ENCODE data around the gene RPL26.
"Not testable (repeated sequence)": the region's sequence is repeated elsewhere in the genome, so short reads cannot be mapped to it uniquely, and the experiment has no call there.

RPL26 gene

DNA sequence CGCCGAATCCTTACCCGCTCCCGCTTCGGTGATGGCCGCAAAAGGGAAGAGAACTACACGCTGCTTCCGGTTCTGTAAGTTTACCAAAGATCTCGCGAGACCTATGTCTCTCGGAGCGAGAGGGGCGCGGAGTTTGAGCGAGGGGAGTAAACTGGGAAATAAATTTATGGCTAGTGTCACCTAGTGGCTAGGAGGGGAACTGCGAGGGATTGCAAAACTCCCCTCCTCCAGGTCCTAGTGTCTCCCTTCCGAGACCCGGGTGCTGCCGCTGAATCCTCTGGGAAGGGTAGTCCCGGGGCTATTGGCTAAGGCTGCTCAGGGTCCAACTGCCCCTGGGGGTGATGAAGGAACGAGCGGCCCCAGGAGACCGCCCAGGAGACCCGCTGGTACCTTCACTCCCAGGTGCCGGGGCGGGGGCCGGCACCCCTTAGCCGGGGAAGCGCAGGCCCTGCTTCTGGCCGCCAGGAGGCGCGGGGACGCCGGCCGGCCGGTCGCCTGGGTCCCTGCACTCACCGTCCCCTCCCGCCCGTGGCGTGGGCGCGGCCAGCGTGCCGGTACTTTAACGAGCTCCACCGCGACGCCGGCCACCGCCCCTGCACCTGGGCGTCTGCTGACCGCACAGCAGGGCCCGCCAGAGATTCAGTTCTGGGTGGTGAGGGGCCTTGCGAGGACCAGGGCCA is at the start of gene RPL26:
TSS of gene RPL26 (minus strand) at position 51 of the 680 bp plus-strand sequence. CDS start 883 bp downstream, outside the sequence.
- peak; percentile 94 for DNase-seq

DNA sequence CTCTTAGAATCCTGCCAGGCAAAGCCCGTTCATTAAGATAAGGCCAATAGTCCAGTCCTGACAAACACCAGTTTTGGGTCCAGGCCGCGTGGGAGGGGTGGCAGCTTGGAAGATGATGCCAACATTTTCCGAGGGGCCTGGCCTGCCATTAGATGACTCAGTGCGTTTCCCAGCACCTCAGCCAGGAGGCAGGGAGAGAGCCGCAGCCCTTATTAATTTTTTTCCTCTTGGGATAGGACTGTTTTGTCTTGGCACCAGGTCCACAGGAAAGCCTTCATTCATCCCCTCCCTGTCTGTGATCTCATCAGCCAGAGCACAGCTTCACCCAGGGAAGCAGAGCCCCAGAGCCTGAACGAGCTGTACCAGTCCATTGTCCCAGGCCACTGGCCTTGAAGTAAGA is 48.0 kb upstream of the RPL26 start:
- no peak for DNase-seq

DNA sequence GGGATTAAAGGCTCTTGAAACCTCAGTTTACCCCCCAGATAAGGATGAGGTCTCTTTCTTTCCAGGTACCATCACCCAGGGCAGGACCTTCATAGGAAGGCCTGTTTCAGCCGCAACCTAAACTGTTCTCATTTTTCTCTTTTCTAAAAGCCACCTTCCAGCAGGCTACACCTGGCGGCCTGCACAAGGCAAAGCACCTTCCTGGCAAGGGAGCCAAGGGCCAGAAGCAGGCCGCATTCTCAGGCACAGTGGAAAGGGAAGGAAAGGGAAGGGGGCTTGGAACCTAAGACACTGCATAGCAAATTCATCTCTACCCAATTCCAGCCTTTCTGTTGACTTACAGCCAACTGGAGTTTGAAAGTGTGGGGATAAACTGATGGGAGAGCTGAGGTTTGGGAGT is 43.8 kb upstream of the RPL26 start:
- no peak for DNase-seq

DNA sequence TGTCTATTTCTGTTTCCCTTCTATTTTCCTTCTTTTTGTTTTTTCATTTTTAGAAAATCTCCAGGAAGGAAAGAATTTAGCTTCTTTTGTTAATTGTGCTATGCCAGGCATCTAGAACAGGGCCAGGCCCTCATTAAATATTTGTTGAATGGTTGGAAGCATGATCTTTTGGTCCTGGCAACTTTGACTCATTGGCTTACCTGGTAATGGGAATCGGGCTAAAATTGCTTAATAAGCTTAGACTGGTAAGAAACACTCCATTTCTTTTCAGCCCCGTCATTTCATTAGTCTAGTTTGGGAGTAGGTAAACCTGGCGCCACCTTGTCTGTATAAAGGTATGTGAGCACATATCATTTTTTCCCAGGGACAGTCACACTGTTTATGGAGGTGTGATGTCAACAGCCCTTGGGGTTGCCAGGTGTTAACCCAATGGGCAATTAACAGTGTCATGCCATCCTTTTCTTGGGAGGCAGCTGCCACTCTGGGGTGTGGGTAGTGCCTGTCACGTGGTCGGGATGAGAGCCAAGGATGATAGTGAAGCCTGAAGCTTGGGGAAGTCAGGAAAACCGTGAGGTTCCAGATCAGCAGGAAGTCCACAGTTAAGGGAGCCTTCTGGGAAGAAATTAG is 43.2 kb upstream of the RPL26 start:
- DNase-seq = no peak

DNA sequence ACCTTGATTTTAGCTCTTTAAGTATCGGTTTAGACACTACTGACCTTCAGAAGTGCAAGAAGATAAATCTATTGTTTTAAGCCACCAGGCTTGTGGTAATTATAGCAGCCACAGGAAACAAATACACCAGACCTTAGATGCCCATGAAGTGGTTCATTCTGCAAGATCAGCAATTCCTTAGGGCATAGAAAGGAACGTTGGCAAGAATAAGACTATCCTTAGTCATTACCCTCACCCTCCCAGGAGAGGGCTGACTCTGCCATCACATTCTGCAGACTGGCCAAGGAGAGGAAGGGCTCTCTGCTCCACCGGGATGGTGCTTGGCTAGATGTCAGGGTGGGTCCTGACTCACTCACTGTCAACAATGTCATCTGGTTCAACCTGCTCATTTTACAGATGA is 38.6 kb upstream of the RPL26 start:
- no peak for DNase-seq

DNA sequence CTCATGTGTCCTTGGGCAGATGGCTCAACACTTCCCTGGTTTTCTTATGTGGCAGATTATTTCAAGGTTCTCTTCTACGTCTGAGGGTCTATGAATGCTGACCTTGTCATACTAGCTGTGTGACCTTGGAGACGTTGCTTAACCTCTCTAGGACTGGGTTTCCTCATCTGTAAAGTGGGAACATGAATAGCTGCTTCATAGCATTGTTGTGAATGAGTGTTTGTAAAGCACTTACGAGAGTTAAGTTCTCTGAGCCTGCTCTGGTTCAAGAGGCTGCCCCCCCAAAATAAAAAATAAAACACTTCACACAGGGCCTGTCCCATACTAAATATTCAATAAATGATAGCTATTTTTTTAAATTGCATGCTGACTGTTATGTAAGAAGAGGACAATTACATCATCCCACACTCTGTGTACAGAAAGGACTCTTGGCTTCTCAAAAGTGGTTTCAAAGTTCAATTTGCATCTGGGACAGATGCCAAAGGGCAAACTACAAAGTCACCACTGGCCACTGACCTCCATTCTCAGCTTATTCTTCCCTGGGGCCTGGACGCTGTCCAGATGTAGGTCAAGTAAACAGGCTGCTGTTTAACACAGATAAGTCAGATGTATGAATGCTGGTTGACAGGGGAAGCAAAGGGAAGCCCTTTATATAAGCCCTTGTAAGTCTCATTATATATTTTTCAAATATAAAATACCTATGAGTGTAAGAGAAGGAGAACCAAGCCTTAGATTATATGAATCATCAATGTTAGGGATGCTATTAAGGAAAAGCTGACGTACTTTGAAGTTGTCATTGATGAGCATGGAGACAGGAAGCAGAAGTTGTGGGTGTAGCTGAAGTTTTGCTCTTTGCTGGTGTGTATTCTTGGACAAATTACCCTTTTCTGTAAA is 37.3 kb upstream of the RPL26 start:
- DNase-seq = no peak

DNA sequence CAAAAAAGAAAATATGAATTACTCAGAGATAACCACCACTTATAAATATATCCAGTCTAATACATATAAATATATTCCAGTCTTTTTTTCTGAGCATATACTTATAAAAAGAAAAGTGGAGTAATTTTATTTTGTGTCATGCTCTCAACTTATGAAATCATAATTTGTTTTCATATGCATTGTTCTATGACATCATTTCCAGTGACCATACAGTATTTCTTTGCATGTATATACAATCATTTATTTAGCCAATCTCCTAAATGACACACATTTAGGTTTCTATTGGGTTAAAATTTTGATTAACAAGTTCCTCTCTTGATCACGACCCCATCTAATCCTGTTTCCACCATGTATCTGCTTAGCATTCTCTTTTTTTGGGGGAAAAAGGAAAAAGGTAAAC is 36.3 kb upstream of the RPL26 start:
- no peak for DNase-seq

DNA sequence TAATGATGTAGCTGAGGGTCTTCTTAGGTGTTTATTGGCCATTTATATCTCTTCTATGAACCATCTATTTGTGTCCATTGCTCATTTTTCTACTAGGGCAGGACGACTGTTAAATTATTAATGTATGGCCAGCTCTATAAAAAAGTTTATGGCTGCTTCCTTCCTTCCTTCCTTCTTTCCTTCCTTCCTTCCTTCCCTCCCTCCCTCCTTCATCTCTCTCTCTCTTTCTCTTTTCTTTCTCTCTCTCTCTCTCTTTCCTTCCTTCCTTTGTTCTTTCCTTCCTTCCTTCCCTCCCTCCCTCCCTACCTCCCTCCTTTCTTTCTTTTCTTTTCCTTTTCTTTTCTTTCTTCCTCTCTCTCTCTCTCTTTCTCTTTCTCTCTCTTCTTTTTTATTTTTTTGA is 35.5 kb upstream of the RPL26 start:
- DNase-seq = no peak

DNA sequence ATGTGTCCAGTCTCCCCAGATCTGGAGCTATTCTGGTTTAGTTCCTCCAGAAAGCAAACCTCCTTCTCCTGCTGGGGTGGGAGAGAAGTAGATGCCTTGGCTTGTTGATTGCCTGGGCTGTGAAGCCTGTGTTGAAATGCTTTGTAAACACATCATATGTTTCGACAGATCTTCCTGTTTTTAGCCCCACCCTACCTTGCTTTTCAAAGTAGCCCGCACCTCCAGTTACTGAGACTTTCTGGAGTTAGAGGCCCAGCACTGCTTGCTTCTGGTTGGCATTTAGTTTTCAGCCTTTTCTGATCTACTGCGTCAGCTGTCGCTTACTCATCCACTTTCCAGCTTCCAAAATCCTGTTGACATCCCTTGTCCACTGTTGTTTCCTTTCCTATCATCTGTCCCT is 34.8 kb upstream of the RPL26 start:
- no peak for DNase-seq

DNA sequence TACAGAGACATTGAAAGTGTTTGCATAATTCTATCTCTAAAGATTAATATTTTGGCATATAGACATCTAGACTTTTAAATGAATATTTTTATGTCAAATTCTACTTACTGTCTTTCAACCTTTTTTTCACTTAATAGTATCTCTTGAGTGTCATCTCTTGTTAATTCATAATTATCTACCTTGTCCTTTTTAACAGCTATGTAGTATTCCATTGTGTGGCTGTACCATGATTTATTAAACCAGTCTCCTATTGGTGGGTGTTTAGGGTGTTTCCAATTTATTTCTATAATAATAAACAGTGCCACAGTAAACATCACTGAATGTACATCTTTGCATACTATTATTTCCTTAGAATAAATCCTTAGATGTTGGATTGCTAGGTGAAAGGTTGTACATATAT is 30.9 kb upstream of the RPL26 start:
- DNase-seq = no peak

DNA sequence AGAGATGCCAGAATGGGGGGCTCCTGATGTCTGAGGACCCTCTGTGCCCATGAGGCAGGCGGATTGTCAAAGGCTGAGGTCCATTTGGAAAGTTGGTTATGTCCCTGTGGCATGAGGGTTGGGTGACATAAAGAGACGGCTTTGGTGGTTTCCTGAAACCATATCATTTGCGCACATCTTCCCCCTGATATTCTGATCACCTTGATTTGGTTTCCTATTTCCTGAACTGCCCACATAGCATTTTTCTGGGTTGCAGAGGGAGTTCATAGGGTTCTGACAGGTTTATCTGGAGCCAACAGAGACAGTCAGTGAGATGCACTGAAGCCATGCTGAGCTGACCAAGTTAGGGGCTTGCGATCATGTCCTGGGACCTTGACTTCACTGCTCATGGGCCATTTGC is 30.3 kb upstream of the RPL26 start:
- no peak for DNase-seq

DNA sequence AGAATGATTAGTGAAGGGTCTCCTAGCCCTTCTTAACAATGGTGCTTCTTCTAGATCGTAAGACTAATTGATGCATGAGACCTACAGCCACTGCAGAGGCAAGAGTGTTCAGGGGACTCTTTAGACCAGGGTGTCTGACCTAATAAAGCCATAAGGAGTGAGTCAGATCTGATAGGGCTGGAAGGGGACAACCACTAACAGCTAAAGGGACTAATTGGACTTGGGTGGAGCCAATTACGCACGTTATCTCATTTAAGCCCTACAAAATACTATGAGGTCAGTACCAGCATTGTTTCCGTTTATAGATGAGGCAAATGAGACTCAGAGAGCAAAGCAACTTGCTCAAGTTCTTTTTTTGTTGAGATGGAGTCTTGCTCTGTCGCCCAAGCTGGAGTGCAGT is 29.1 kb upstream of the RPL26 start:
- DNase-seq = no peak

DNA sequence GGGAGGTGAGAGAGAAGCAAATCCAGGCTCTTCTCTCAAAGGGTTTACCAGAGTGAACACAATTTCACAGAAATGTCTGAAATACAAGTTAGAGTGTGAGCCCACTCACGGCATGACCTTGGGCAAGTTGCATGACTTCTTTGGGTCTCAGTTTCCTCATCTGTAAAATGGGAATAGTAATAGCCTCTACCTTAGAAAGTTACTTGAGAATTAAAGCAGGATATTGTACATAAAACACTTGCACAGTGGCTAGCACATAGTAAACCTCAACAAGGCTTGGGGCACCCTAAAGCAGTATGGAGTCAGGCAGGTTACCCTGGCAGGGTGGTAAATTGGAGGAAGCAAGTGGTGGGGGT is 27.9 kb upstream of the RPL26 start:
- no peak for DNase-seq

DNA sequence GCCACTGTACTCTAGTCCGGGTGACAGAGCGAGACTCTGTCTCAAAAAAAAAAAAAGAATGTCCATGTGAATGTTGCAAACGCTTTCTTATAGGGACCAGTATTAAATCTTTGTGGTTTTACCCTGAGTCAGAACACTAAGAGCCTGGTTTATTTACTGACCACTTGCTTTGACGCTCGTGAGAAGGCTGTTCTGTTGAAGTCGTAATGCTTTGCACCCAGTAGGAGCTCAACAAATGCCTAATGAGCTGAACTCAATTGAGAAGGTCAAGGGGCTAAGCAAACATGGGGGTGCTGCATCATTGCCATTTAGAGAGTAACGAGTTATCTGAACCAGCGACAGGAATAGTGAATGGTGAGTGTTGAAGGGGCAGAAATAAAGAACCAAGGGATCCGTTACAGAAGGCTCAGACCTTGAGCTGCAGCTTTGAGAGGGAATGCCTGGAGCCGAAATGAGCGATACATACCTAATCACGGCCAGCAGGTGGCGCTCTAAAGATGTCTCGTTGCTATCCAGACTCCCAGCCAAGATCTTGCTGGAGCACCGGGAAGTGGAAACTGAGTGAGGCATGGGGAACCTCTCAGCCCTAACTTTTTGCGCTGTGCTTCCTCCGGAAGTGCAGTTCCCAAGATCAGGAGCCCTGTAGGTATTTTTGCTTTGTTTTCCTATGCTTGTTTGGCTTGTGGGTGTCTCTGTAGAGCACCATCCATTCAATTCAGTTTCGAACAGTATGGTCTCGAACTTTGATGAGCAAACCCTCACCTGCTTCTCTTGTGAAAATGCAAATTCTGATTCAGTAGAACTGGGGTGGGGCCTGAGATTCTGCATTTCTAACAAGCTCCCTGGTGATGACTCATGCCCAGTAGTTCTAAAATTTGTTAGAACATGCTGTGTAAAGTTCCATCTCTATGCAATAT is 27.2 kb upstream of the RPL26 start:
- DNase-seq = peak; percentile 44

DNA sequence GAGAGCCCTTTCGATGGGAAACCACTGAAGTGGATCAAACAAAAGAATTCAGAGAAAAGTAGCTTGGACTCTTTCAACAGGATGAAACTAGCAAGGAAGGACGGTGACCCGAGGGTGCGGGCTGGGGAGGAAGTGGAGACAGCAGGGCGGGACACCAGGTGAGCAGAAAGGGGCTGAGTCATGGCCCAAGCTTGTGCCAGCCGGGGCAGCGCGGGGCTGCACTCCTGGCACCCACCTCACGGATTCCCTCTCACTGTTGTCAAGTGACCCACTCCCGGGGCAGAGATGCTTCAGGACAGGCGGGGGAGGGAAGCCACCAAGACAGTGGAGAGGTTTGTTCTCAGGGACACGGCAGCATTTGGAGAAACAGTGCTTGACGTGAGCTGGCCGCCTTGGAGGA is 25.4 kb upstream of the RPL26 start:
- no peak for DNase-seq

DNA sequence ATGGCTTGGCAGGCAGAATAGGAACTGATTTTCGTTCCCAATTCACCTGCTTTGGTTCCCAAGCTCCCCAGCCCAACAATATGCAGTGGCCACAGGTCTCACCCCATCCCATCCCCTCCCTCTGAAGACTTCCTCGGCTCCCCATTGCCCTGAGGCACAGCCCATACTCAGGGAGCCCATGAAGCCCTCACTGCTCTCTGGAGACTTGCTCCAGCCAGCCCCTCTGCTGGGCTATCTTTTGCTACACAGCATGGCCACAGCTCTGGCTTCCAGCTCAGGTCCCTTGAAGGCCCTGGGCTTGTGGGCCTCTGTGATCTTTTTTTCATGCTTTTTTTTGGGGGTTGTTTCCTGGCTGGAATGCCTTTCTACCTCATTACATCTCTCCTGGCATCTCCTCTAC is 23.2 kb upstream of the RPL26 start:
- DNase-seq = no peak

DNA sequence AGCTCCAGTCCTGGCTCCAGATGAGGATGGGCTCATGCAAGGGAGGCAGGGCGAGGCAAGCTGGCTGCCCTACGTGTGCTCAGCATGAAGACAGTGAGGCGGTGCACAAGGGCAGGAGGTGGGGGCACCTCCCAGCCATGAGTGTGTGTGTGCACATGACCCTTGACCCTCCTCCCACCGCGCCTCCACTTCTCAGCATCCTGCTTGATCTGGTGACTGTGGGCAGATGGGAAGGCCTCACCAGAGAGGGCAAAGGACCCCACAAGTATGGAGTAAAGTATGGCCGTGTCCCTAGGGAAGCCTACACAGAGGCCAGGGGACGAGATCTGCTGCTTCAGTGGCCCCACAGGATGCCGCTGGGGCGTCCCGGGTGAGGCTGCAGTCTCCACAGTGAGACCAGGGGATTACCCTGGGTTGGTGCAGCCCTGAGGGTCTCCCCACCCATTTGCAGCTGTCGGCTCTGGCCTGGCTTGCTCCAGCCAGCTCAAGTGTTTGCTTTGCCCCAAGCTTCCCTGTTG is 22.6 kb upstream of the RPL26 start:
- no peak for DNase-seq

DNA sequence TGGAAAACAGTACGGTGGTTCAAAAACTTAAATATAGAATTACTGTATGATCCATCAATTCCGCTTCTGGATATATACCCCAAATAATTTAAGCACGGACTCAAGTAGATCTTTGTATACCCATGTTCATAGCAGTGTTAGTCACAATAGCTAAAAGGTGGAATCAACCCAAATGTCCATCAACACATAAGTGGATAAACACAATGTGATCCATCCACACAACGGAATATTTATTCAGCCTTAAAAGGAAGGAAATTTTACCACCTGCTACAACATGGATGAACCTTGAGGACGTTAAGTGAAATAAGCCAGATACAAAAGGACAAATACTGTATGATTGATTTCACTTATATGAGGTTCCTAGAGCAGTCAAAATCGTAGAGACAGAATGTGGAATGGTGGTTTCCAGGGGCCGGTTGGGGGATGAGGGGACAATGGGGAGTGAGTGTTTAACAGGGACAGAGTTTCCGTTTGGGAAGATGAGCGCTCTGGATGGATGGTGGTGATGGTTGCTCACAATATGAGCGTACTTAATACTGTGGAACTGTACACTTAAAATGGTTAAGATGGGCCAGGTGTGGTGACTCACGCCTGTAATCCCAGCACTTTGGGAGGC is 20.0 kb upstream of the RPL26 start:
- DNase-seq = no peak

DNA sequence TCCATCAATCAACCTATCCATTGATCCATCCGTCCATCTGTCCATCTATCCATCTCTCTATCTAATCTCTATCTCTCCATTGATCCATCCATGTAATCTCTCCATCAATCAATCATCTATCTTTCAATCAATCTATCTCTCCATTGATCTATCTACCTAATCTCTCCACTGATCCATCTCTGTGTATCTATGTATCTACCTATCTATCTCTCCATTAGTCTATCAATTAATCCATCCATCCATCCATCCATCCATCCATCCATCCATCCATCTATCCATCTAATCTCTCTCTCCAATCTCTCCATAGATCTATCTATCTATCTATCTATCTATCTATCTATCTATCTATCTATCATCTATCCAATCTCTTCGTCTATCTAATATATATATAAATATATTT is 18.1 kb upstream of the RPL26 start:
- no peak for DNase-seq

DNA sequence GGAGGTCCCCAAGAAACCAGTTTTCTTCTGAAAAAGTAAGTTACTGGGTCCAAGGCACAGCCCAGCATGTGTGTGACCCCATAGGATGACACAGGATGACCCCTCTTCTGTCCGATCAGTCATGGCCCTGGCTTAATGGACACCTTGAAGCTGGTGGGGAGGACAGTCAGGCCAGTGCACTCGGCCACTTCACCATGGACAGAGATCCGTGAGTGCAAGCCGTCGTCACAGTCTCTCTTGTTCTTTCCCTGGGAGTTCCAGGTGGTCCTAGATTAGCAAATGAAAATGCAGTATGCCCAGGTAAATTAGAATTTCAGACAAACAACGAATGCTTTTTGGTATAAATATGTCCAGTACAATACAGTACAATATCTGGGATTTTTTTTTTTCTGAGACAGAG is 16.0 kb upstream of the RPL26 start:
- no peak for DNase-seq

DNA sequence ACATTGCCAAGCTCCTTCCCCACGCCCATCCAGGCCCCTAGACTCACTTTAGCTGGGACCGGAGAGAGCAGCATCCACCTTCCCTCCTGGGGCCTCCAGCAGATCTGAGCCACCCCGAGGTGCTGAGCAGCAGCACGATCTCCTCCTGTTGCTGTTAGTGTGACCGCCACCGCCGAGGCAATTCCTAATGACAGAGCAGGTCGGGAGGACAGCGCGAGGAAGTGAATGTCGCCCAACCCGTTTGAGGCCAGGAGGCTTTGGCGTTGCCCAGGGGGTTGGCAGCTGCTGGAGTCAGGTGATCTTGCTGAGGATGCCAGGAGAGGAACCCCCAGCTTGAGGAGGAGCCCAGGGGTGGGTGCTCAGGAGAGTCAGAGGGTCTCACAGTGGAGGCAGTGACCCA is 14.6 kb upstream of the RPL26 start, which contains the start of gene RNF222:
TSS of gene RNF222 (minus strand) at position 192 of the 400 bp plus-strand sequence. CDS start 4,366 bp downstream, outside the sequence.
- no peak for DNase-seq

DNA sequence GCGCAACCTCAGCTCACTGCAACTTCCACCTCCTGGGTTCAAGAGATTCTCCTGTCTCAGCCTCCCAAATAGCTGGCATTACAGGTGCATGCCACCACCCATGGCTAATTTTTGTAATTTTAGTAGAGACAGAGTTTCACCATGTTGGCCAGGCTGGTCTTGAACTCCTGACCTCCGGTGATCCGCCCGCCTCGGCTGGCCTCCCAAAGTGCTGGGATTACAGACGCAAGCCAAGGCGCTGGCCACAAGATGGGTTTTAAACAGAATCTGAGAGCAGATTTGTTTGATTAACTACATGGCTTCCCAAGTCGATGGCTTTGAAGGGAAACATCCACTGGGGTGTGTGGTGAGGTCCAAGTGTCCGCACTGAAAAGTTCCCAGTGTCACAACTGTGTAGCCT is 11.5 kb upstream of the RPL26 start:
- not testable (repeated sequence) for DNase-seq

All from NCI-H2029 (cell line).